HG03432 (cell line): ENCODE results near the gene RFWD3.

Source experiments
- ATAC-seq: cut with Tn5 transposase; IDR thresholded peaks from one replicate; pipeline ENCODE4 v1.9.1; 2021; ENCODE audit warnings: mild to moderate bottlenecking, moderate library complexity; ENCODE audit not compliant: unreplicated experiment

RFWD3 gene

GRCh38 chr16:74583926-74584666 is 82.6 kb downstream of the RFWD3 start:
- no peak for ATAC-seq

GRCh38 chr16:74582970-74583369 is 83.7 kb downstream of the RFWD3 start:
- ATAC-seq = no peak

- peak; percentile 56 for ATAC-seq
These were observed 85.8 kb downstream of the RFWD3 start for GRCh38 chr16:74580833-74581232.

GRCh38 chr16:74578838-74579237 is 87.8 kb downstream of the RFWD3 start:
- ATAC-seq = no peak

GRCh38 chr16:74578433-74578832 is 88.2 kb downstream of the RFWD3 start:
- no peak for ATAC-seq

GRCh38 chr16:74577882-74578366 is 88.8 kb downstream of the RFWD3 start:
- ATAC-seq = no peak

- no peak for ATAC-seq
These were observed 90.7 kb downstream of the RFWD3 start for GRCh38 chr16:74575807-74576643.

- ATAC-seq = no peak
These were observed 91.4 kb downstream of the RFWD3 start for GRCh38 chr16:74575175-74575806.

- ATAC-seq = no peak
These were observed 92.5 kb downstream of the RFWD3 start for GRCh38 chr16:74574146-74574545.

- ATAC-seq = no peak
These were observed 93.1 kb downstream of the RFWD3 start for GRCh38 chr16:74573622-74574021.
